ENCODE data around the gene BMP8A.
"Not testable (repeated sequence)": the region's sequence is repeated elsewhere in the genome, so short reads cannot be mapped to it uniquely, and the experiment has no call there.

DNA sequence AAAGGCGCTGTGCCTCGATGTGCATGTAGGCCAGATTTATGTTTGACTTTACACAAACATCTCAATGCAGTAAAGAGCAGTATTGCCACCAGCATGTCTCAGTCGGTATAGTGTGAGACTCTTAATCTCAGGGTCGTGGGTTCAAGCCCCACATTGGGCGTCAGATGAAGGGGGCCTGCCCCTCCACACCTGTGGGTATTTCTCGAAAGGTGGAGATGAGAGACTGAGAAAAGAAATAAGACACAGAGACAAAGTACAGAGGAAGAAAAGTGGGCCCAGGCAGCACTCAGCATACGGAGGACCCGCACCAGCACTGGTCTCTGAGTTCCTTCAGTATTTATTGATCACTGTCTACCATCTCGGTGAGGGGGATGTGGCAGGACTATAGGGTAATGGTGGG, 13.0 kb downstream of the BMP8A start:
- not testable (repeated sequence) for TF ChIP-seq POLR2AphosphoS5 (IDR thresholded peaks at IDR 0.05; ENCODE audit: insufficient read depth in 1 of 2, low read depth in 1 of 2); POLR2A (IDR thresholded peaks at IDR 0.05)
- TF ChIP-seq, protein P1, sequence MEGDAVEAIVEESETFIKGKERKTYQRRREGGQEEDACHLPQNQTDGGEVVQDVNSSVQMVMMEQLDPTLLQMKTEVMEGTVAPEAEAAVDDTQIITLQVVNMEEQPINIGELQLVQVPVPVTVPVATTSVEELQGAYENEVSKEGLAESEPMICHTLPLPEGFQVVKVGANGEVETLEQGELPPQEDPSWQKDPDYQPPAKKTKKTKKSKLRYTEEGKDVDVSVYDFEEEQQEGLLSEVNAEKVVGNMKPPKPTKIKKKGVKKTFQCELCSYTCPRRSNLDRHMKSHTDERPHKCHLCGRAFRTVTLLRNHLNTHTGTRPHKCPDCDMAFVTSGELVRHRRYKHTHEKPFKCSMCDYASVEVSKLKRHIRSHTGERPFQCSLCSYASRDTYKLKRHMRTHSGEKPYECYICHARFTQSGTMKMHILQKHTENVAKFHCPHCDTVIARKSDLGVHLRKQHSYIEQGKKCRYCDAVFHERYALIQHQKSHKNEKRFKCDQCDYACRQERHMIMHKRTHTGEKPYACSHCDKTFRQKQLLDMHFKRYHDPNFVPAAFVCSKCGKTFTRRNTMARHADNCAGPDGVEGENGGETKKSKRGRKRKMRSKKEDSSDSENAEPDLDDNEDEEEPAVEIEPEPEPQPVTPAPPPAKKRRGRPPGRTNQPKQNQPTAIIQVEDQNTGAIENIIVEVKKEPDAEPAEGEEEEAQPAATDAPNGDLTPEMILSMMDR (IDR thresholded peaks at IDR 0.05), result not testable (repeated sequence)
